Hindlimb muscle (tissue), 1 donor: ENCODE results near the gene SMO. TPM values are rescaled to one million over a fixed set of nuclear protein-coding genes. Genes with fewer than 3 reads are reported as not detected.
"Not testable (repeated sequence)": the region's sequence is repeated elsewhere in the genome, so short reads cannot be mapped to it uniquely, and the experiment has no call there.

Experiments used
- DNase-seq: peaks from one replicate; pipeline ENCODE4 v3.0.0-alpha.2; 2013
- polyA plus RNA-seq: library from polyadenylated mRNA; unstranded; fragments of 120-200 nt; gene quantifications from one replicate; pipeline ENCODE4 v1.2.1, GENCODE V29; 2013; ENCODE audit not compliant: insufficient read length

Gene SMO
- polyA plus RNA-seq, 1 donor = 39.7 TPM

- no peak for DNase-seq
These were observed 20.9 kb downstream of the SMO start for GRCh38 chr7:129209067-129209926.

DNA sequence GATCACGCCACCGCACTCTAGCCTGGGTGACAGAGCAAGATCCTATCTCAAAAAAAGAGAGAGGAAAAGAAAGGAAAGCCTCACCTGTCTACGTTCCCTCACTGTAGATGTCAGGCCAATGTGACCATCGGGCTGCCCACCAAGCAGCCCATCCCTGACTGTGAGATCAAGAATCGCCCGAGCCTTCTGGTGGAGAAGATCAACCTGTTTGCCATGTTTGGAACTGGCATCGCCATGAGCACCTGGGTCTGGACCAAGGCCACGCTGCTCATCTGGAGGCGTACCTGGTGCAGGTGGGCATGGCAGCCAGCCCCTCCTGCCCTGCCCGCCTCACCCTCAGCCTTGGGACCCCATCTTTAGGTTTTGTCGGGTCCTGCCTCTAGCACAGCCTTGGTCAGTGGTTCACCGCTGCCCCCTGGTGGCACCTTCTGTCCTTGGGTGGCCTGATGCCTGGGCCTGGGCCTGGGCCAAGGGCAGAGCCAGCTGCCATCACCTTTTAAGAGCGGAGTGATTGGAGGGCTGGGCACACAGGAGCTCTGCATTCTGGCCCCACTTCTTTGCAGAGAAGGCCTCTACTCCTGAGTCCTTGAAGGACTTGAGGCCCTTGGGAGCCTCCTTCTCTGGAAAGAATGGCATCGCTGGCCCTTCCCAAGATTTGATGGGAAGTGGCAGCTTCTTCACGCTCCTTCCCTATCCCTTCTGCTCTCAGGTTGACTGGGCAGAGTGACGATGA is 22.0 kb downstream of the SMO start:
- peak; percentile 66 for DNase-seq

DNA sequence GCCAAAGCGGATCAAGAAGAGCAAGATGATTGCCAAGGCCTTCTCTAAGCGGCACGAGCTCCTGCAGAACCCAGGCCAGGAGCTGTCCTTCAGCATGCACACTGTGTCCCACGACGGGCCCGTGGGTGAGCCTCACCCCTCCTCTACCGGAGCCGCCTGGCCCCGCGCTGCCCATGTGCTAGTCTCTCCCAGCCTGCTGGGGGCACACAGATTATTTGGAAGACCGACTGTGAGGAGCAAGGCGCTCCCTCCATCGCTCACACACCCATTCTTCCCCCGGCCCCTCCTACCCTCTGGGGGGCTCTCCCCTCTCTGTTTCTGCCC is 22.5 kb downstream of the SMO start:
- no peak for DNase-seq

GRCh38 chr7:129212126-129212525 is 23.7 kb downstream of the SMO start:
- DNase-seq = no peak

GRCh38 chr7:129212596-129212995 is 24.2 kb downstream of the SMO start:
- DNase-seq = no peak

DNA sequence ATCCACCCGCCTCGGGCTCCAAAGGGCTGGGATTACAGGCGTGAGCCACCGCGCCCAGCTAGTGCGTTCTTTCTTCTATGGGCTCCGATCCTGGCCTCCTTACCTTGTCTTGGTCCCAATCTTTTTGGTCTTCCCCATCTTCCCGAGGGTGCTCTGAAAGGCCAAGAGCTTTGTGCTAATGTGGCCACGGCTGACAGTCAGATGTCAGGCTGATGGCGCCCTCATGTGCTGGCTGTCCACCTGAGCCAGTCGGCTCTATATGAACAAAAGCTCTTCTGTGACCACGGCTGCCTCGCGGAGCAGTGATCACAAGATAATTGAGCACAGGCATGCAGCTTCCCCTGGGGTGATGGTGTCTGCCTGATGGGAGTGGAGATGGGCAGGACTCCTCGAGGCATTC is 25.4 kb downstream of the SMO start:
- DNase-seq = peak; percentile 47

- DNase-seq = not testable (repeated sequence)
These were observed 27.3 kb downstream of the SMO start for GRCh38 chr7:129215691-129216090.

- not testable (repeated sequence) for DNase-seq
These were observed 27.8 kb downstream of the SMO start for GRCh38 chr7:129216101-129216715.

- not testable (repeated sequence) for DNase-seq
These were observed 28.5 kb downstream of the SMO start for GRCh38 chr7:129216821-129217416.

GRCh38 chr7:129218514-129219062 is 30.2 kb downstream of the SMO start:
- peak; percentile 82 for DNase-seq

- DNase-seq = not testable (repeated sequence)
These were observed 30.7 kb downstream of the SMO start for GRCh38 chr7:129219166-129219565.

DNA sequence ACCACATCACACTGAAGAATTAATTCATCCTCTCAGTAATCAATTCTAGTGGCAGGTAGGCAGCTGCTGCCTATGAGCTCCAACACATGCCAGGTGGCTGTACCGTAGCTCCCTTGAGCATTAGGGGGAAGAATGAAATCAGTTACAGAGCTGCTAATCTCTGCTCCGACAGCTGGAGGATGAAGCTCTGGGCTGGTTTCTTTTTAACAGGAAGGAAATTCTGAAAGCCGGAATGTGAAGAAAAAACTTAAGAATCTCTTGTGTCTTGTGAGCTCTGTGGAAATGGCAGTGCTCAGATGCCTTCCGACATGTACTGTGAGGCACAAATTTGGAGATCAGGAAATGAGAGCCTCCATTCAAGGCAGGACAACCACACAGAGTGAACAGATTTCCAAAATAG is 33.6 kb downstream of the SMO start:
- DNase-seq = no peak

DNA sequence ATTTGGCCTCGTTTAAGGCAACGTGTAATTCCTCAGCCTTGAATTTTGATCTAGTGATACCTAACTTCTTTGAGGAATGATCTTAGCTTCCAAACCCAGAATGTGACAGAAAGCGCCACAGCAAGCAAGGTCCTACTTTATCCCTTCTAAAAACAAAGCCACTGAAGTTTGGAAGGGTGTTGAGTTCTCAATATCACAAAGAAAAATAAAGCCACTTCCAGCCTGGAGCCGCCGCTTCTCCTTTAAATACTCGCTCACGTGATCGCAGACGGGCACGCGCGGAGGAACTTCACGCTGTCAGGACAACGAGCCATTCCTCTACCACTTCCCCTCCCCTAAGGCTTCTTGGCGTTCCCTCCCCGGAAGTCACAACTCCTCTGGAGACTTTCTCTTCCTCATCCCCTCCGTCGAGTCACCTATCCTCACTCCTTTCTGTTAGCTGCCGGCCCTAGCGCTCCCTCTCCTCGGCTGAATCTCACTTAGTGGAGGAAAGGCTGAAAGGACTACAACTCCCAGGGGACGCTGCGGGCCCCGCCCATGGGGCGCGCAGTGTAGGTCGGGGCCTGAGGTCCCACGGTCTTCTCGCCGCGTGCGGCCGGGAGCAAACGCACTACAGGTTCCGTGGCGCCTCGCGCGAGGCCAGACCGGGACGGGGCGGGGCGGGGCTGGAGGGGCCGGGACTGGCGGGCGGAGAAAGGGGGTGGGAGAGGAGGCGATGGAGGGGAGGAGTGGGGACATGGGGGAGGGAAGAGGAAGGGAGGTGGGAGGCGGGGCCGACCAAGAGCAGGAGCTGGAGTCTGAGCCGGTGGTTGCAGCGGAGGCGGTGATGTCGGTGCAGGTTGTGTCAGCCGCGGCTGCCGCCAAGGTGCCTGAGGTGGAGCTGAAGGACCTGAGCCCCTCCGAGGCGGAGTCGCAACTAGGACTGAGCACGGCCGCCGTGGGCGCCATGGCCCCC is 36.1 kb downstream of the SMO start, which contains the start of gene AHCYL2:
Gene AHCYL2 (plus strand): TSS at position 780 of the 955 bp plus-strand sequence.
- peak; percentile 98 for DNase-seq

DNA sequence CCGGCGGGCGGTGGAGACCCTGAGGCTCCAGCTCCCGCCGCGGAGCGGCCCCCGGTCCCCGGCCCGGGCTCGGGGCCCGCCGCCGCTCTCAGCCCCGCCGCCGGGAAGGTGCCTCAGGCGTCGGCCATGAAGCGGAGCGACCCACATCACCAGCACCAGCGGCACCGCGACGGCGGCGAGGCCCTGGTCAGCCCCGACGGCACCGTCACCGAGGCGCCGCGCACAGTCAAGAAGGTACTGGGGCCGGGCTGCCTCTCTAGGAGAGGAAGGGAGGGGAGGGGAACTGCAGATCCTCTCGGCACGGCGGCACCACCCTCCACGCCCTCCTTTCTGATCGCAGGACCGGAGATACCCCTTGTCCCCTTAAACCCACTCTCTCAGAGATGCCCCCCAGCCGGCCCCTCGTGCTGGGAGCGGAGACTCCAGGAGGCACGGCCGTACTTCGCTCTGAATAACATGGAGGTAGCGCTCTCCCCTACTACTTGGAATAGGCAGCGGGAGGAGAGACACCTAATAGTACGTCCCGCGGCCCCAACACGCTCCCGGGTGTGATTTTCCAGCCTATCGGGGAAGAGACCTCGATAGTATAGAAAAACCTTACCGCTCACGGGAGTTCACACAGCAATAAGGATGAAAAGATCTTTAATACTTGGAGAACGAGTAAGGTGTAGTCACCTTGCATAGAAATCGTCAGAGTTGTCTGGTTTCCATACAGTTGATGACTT is 36.9 kb downstream of the SMO start:
- DNase-seq = peak; percentile 31

DNA sequence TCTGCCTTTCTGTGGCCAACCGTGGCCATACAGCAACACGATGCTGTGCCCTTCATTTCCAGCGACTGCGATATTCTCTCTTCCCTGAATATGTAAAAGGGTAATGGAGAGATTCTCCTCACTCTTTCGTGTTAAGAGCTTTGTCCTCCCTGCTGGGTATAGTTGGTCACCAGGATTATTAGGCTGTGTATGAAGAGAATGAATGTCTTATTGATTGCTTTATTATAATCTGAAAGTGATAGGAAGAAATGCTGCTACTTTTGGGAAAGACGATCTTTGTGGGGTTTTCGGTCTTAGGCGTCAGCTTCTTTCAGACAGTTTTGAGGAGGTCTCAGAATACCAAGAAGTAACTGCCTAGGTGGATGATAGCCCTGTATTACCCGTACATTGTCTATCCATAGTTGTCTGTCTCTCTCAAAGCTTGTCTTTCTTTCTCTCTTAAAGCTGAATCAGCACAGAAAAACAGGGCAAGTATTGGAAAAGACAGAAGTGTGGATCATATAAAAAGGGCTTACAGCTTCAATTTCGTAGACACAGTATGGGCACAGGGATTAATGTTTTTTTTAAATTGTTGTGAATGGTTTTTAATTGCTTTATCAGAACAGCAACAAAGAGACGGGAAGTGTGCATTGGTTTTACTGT is 37.6 kb downstream of the SMO start:
- no peak for DNase-seq

- no peak for DNase-seq
These were observed 39.5 kb downstream of the SMO start for GRCh38 chr7:129227646-129228578.

GRCh38 chr7:129228633-129229032 is 40.2 kb downstream of the SMO start:
- DNase-seq = no peak

GRCh38 chr7:129231666-129232065 is 43.2 kb downstream of the SMO start:
- DNase-seq = no peak

DNA sequence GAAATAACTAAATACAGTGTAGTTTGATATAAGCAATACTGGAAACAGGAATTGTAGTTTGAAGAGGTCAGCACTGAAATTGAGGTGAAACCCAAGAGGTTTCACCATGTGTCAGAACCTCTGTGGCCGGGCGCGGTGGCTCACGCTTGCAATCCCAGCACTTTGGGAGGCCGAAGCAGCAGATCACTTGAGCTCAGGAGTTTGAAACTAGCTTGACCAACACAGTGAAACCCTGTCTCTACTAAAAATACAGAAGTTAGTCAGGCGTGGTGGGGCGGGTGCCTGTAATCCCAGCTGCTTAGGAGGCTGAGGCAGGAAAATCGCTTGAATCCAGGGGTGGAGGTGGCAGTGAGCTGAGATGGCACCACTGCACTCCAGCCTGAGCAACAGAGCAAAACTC is 50.1 kb downstream of the SMO start:
- DNase-seq = no peak
